MV-4-11 (cell line): Measurements from ENCODE around the gene TPRN.

Experiments
- DNase-seq: peaks from one replicate; lab custom pipeline; 2025; lab: John Stamatoyannopoulos, UW

Gene TPRN

DNA sequence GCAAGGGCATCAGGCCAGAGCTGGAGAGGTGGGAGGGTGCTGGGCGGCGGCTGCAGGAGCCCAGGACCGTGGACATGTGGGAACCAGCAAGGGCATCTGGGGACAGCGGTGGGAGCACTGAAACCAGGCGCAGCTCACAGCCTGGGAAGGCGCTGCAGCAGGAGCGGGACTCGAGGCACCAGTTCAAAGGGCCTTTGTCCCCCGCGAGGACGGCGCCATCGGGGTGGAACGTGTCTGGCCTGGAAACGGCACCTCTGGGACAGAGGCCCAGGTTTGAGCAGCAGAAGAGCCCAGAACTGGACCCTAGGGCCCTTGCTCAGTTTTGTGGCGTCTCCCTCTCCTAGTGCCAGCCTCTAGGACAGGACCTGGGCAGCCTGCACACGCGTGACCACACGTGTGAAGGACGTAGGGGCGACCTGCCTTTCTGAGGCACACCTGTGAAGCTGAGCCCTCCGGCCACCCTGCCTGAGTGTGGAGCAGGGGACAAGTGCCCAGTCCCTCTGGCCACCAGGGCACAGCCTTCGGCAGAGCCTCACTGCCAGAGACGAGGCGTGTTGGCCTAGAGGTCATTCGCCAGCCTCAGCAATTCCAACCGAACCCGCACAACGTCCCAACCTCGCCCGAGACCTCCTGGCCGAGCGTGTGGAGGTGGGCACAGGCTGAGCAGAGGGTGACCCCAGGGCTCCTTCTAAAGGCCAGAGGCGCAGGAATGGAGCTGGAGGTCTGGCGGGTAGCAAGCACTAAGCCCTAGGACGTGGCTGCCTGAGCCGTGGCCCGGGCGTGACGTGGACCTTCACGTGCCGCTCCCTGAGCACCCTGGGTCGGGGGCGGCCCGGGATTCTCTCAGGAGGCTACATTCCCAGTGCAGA lies 26.5 kb downstream of the TPRN start:
- DNase-seq, result no peak

DNA sequence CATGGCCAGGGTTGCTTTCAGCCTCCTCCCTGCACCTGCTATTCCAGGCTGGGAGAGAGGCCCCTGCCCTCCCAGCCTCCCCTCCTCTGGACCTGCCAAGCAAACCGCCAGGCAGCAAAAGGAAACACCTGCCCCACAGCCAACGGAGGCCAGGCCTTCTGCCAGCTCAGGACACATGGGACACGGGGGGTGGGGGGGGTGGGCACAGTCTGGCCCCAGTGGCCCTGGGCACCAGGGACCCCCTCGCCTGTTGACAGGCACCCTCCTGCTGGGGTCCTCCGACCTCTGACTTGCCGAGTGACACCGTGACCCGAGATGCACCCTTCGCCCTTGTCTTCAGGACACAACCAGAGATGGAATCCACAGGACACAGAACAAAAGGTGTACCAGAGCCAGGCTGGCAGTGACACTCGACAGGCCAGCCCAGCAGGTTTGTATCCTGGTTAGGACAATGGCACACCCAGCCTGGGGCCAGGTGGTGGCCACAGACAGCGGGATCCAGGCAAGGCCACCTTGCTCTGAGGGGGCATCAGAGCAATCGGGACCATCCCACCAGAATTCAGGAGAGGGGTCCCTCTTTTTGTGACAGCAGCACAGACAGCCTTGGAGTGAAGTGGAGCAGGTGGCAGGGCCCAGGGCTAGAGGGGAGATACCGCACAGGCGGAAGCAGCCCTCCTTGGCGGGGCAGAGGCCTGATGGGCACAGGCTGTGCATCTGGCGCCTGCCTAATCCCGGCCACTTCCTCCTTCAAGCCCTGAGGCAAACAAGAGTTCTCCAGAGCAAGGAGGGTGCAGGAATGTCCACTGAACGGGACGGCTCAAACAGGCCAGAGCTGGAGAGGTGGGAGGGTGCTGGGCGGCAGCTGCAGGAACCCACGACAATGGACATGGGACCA lies 27.4 kb downstream of the TPRN start:
- peak; percentile 78 for DNase-seq

DNA sequence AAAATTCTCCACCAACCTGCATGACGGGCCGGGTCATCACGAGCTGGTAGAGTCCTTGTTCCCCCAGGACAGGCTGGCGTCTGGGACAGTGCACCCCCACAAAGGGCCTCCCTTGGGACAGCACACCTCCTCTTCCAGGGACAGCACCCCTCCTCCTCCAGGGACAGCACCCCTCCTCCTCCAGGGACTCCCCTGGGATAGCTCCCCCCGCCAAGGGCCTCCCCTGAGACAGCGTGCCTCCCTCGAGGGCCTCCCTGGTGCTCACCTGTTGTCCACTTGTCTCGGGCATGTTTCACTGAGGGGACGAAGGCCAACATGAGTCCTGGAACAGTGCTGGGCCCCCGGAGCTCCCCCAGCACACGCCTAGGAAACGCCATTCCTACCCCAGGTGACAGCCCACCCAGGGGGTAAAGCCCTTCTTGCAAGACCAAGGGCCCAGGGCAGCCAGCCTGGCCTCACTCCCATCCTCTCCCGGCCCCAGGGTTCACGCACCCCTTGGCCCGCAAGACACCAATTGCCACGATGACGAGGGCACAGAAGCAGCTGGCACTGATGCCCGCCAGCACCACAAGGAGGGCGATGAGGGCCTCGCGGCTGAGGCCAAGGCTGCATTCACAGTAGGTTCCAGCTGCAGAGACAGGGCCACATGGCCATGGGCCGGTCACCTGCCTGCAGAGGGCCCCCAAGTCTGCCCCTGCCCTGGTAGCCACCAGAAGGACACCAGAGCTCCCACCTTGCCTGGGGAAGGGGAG lies 29.2 kb downstream of the TPRN start:
- DNase-seq, result no peak

DNA sequence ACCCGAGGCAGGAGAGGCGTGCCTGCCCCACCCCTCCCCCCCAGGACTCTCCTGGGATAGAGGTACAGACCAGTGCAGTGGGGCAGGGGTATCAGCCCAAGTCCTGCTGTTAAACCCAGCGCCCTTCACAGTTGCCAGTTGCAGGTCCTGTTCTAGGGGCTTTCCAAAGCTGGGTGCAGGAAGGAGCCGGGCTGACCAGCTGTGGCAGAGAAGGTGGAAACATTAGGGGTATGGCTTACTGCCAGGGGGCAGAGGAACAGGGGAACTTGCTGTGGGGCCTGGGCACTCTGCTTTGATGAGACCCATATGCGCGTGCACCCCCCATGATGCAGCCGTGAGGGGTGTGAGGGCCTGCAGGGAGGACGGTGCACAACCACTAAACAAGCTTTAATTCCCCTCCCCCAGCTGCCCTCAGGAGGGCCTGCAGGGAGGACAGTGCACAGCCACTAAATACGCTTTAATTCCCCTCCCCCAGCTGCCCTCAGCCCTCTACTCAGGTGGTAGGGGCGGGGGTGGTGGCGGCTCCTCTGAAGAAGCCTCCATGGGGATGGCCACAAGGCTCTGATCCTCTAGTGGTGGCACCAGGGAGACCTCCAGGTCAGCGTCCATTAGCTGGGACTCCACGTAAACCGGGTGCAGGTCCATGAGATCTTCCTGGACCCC lies 29.9 kb downstream of the TPRN start:
- no peak for DNase-seq

DNA sequence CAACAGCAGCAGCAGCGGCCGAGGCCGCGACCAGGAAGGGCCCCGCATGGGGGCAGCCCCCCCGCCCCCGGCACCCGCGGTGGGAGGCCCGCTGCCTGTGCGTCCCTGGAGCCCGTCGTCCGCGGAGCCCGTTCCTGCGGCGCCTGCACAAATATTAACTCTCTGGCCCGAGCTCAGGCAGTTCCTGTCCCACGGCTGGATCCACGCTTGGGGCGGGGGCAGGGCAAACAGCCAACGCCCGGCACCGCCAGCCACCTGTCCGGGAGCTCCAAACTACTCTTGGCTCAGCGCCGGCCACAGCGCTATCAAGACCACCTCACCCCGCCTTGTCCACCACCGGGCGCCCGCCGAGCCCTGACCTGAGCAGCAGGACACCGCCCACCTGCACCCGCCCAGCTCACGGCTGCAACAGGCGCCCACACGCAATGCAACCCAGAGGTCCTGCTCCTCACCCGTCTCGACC lies 30.6 kb downstream of the TPRN start, which contains the start of gene LRRC26:
Gene LRRC26 (minus strand): TSS at position 156 of the 463 bp plus-strand sequence. CDS start 108 bp downstream, at position 48.
- no peak for DNase-seq

DNA sequence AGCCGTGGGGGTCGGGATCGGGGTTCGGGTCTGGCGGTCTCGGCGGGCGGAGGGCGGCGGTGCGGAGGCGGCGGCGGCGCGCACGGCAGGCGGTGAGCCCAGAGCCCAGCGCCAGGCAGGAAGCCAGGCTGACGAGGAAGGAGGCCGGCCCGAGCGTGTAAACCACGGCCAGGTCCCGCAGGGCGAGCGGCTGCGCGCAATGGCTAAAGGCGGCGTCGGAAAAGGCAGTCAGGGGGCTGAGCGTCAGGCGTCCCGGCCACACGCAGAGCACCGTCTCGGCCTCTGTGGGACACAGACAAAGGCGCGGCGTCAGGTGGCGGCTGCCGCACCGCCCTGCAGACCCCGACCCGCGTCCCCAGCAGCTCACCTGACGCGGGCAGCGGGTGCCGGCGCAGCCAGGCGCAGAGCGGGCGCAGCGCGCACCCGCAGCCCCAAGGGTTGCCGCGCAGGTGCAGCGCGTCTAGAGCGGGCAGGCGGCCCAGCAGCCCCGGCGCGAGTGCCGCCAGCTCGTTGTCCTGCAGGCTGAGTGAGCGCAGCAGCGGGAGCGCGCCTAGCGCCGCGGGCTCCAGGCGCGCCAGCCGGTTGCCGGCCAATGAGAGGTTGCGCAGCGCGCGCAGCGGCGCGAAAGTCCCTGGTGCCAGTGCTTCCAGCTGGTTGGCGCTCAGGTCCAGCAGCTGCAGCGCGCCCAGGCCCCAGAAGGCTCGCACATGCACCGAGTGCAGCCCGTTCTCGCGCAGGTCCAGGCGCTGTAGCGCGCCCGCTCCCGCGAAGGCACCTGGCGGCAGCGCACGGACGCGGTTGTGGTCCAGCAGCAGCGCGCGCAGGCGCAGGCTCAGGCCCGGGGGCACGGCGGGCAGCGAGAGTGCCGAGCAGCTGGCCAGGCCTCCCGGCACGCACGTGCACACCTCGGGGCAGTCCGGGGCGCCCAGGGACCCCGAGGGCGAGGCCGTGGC lies 31.4 kb downstream of the TPRN start:
- DNase-seq, result peak; percentile 65

DNA sequence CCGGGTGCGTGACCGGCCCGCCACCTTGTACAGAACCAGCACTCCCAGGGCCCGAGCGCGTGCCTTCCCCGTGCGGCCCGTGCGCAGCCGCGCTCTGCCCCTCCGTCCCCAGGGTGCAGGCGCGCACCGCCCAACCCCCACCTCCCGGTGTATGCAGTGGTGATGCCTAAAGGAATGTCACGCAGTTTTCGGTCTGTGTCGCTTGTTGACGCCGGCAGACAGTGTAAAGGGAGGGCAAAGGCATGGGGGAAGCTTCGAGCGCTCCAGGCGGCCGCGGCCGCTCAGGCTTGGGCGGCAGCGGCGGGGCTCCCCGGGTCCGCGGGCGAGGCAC lies 32.0 kb downstream of the TPRN start:
- no peak for DNase-seq

DNA sequence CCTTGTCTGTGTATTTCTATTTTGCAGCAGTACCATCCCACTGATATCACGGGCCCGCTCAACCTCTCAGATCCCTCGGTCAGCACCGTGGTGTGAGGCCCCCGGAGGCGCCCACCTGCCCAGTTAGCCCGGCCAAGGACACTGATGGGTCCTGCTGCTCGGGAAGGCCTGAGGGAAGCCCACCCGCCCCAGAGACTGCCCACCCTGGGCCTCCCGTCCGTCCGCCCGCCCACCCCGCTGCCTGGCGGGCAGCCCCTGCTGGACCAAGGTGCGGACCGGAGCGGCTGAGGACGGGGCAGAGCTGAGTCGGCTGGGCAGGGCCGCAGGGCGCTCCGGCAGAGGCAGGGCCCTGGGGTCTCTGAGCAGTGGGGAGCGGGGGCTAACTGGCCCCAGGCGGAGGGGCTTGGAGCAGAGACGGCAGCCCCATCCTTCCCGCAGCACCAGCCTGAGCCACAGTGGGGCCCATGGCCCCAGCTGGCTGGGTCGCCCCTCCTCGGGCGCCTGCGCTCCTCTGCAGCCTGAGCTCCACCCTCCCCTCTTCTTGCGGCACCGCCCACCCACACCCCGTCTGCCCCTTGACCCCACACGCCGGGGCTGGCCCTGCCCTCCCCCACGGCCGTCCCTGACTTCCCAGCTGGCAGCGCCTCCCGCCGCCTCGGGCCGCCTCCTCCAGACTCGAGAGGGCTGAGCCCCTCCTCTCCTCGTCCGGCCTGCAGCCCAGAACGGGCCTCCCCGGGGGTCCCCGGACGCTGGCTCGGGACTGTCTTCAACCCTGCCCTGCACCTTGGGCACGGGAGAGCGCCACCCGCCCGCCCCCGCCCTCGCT lies 32.6 kb downstream of the TPRN start:
- DNase-seq, result peak; percentile 16

DNA sequence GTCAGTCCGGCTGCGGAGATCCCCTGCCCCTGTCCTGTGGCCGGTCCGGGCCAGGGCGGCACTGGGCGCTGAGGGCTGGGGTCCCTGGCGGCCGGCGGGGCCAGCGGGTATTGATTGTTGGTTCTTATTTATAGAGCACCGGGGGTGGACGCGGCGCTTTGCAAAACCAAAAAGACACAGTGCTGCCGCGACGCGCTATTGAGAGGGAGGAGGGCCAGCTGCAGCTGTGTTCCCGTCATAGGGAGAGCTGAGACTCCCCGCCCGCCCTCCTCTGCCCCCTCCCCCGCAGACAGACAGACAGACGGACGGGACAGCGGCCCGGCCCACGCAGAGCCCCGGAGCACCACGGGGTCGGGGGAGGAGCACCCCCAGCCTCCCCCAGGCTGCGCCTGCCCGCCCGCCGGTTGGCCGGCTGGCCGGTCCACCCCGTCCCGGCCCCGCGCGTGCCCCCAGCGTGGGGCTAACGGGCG lies 33.2 kb downstream of the TPRN start:
- DNase-seq, result peak; percentile 13

DNA sequence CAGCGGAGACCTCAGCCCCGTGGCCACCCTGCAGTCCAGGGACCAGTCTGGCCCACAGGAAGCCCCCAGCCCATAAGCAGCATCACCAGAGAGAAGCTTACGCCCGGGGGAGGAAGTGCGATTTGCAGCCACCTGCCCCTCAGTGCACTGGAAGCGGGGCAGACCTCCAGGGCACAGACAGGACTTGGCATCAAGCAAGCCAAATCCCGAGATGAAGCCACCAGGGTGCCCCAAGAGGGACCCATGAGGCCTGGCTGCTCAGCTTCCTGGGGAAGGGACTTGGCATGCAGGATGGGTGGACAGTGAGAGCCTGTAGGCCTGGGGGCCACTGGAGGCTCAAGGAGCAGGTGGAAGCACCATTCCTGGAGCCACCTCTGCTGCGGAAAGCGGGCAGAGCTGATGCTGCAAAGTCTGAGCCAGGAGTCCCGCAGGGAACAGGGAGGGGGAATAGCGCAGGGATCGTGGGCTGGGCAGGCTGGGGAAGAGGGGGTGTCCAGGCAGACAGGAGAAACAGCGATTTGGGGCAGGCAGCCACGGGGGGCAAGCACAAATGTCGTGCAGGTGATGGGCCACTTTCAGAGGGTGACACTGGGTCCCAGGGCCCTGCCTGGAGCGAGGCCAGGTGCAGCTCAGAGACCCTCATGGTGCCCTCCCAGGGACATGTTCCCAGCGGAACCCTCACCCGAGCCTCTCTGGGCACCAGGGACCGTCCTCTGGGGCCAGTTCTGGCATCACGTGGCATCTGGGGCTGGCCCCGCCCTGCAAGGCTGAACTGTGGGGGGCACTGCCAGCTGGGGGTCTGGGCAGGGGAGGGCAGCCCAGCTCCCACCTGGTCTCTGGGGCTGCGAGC lies 33.9 kb downstream of the TPRN start:
- no peak for DNase-seq

DNA sequence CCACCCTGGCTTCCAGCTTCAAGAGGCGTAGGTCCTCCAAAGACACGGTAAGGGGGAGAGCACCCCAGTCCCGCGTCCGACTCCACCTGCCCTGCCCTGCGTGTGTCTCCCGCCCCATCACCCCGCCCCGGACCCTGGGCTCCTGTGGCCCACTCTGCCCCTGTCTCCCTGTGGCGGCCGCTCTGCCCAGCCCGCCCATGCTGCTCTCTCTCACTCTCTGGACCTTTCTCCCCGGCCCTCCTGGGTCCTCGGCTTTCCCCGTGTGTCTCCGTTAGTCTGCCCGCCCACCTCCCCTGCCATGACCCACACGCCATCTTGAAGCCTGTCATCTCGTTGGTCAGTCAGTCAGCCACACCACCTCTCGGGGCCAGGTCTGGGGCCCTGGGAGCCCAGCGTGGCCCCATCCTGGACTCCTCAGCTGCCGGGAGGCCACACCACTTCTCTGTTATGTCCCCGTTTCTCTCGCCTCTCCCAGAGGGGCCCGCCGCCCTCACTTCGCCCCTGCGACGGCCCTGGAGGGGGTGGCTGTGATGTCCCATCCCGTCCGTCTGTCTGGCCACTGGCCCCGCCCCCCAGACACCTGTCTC lies 35.2 kb downstream of the TPRN start:
- no peak for DNase-seq

DNA sequence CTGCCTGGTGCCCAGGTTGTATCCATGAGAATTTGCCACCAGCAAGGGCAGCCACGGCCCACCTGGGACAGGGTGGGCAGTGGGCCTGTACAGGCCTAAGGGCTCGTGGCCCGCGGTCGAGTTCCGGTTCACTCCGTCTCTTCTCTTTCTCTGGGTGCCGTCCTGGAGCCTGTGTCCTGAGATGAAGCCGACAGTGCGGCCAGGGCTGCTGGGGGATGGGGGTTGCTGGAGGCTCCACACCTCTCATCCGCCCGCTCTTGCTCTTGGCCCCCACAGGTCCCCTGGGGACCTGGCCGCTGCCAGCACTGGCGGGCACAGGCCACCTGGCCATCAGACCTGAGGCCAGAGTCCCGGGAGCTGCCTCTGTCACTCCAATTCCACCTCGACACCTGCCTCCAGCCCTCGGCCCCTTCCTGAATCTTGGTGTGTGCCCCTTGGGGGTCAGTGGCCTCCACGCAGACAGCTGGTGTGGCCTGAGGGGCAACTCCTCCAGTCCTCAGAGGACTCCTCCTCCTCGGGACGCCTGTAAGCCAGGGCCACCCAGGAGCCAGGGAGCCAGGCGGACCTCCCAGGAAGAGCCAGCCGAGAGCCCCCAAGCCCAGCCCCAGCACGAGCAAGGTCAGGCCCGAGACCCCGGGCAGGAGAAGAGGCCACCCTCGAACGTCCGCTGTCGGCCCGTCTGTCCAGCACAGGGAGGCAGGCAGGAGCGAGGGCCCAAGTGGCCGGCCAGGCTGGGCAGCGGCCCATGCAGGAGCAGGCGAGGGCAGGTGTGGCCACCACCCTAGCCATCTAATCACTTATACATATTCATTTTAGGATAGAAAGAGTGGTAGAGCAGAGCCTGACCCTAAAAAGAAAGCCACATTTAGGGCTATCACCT lies 35.9 kb downstream of the TPRN start:
- DNase-seq, result no peak

DNA sequence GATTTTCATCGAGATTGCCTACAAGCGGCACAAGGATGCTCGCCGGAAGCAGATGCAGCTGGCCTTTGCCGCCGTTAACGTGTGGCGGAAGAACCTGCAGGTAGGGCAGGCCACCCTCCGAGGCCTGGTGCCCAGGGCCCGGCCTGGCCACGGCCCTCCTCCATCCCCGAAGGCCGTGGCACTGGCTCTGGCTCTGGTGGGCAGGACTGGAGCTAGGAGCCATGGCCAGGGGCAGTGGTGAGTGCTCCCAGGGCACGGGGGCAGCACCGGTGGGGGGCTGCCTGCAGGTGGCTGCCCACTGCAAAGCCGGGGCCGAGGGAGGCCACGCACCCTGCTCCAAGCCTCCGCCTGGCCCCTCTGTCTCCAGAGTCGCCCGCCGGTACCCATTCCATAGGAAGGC lies 36.7 kb downstream of the TPRN start:
- DNase-seq, result no peak

DNA sequence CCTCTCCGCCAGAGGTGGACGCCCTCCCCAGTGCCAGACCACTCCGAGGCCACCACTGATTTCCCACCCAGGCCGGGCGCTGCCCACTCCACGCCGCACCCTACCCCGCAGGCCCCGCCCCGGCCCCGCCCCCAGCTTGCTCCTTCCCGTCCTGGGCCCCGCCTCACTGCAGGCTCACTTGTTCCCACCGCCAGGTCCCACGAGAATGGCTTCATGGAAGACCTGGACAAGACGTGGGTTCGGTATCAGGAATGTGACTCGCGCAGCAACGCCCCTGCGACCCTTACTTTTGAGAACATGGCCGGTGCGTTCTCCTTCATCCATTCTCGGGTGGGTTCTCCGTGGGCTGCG lies 37.2 kb downstream of the TPRN start:
- no peak for DNase-seq

DNA sequence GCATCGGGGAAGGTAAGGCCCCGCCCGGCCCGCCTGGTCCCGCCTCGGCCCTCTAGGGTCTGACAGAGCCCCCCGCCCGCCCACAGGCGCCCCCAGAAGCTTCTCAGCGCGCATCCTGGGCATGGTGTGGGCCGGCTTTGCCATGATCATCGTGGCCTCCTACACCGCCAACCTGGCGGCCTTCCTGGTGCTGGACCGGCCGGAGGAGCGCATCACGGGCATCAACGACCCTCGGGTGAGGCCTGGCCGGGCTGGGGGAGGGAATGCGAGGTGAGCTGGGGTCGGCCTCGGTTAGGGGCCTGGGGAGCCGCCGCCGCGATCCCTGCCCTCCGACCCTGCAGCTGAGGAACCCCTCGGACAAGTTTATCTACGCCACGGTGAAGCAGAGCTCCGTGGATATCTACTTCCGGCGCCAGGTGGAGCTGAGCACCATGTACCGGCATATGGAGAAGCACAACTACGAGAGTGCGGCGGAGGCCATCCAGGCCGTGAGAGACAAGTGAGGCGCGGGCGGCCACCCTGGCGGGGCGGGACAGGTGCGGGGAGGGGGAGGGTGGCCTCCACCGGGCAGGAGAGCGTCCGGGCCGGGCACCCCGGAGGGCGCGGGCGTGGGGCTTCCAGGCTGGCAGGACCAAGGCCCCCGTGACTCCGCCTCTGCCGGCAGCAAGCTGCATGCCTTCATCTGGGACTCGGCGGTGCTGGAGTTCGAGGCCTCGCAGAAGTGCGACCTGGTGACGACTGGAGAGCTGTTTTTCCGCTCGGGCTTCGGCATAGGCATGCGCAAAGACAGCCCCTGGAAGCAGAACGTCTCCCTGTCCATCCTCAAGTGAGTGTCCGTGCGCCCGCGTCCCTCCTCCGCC lies 37.8 kb downstream of the TPRN start:
- DNase-seq, result peak; percentile 21
